Testis (tissue), 3 donors: ENCODE measurements around the gene FBXW4. TPM values are rescaled to one million over a fixed set of nuclear protein-coding genes. Genes with fewer than 3 reads are reported as not detected.
"Not testable (repeated sequence)": the region's sequence is repeated elsewhere in the genome, so short reads cannot be mapped to it uniquely, and the experiment has no call there.

Source experiments
- DNase-seq: peaks from one replicate; pipeline ENCODE4 v3.0.0-alpha.2; 2019
- H3K27ac ChIP-seq, 2 donors: fragments of 200-600 bp; sonication (generic); one replicate each; pipeline ENCODE4 v1.5.1; 2019
- H3K27me3 ChIP-seq: fragments of 200-600 bp; sonication (generic); one replicate; pipeline ENCODE4 v1.5.1; 2019
- H3K36me3 ChIP-seq: fragments of 200-600 bp; sonication (generic); one replicate; pipeline ENCODE4 v1.5.1; 2017; ENCODE audit warnings: low read depth; ENCODE audit errors: missing control alignments
- H3K4me1 ChIP-seq: fragments of 200-600 bp; sonication (generic); one replicate; pipeline ENCODE4 v1.5.1; 2019
- H3K4me3 ChIP-seq, 2 donors: fragments of 200-600 bp; sonication (generic); one replicate each; pipeline ENCODE4 v1.5.1; 2017 to 2019
- H3K9me3 ChIP-seq: fragments of 200-600 bp; sonication (generic); one replicate; pipeline ENCODE4 v1.5.1; 2017
- CTCF ChIP-seq, 3 experiments: fragments of 450-650 bp in 2 of 3; fragments of 200-600 bp in 1 of 3; sonication (generic) in 1 of 3; IDR thresholded peaks; one replicate each; pipeline ENCODE4 v1.5.1; 2016 to 2019; ENCODE audit warnings: antibody characterized with exemption in 3 of 3, mild to moderate bottlenecking in 2 of 3, moderate library complexity in 1 of 3
- POLR2A ChIP-seq: fragments of 450-650 bp; IDR thresholded peaks from one replicate; pipeline ENCODE4 v1.6.1; 2017; ENCODE audit warnings: antibody characterized with exemption, mild to moderate bottlenecking, moderate library complexity
- WGBS, 2 donors: methylation state at CpG; one replicate each; pipeline ENCODE4 v1.1.5; 2018; 5-methylcytosine and 5-hydroxymethylcytosine counted together
- intact Hi-C: fragments of 100-400 bp; cut with DNase I; formaldehyde crosslinking; loops from one replicate; pipeline ENCODE4 v1.15.1; 2023; ENCODE audit warnings: low total_unique reads
- polyA plus RNA-seq: library from polyadenylated mRNA; stranded (reverse); fragments of 350-450 nt; fragmentation: Illumina TruSeq; extraction: RNeasy Lipid Tissue Mini Kit (QIAGEN cat#74804); gene quantifications from one replicate; pipeline ENCODE4 v1.2.3, GENCODE V29; 2014; ENCODE audit warnings: low read depth, low replicate concordance; ENCODE audit not compliant: insufficient read depth
- total RNA-seq, 2 donors: library from RNA; depleted of rRNA; stranded (reverse); fragments of >200 nt; gene quantifications; one replicate each; pipeline ENCODE4 v1.2.3, GENCODE V29; 2016

FBXW4 gene
- total and polyA plus RNA-seq, 3 donors from 2014 or later, result 49.0 to 76.1 (median 62.5) TPM

GRCh38 chr10:101643546-101643945, 51.4 kb downstream of the FBXW4 start:
- intact Hi-C loops, result no loop called here
- WGBS, 2 donors, result 81 to 85% methylated on average over 3 of the region's 3 CpGs
- Histone ChIP-seq H3K4me1 (no peaks in the 10 kb centered on the region), H3K36me3 (no peaks in the 10 kb centered on the region), H3K4me3 (no peak overlapping the region), H3K27me3 (no peaks in the 10 kb centered on the region), H3K27ac (no peak overlapping the region), H3K9me3 (no peaks in the 10 kb centered on the region)
- TF ChIP-seq POLR2A (no peak), CTCF (IDR thresholded peaks at IDR 0.05) (no peak)
- no peak for DNase-seq

GRCh38 chr10:101639141-101639900, 55.6 kb downstream of the FBXW4 start:
- intact Hi-C loops, result no loop called here
- Histone ChIP-seq H3K36me3 (no peaks in the 10 kb centered on the region), H3K27me3 (no peaks in the 10 kb centered on the region), H3K4me1 (no peaks in the 10 kb centered on the region), H3K9me3 (no peaks in the 10 kb centered on the region), H3K4me3 (no peak overlapping the region), H3K27ac (no peak overlapping the region)
- 92 to 98% methylated on average over 2 of the region's 2 CpGs for WGBS, 2 donors
- TF ChIP-seq CTCF (IDR thresholded peaks at IDR 0.05) (no peak), POLR2A (no peak)
- DNase-seq, result no peak

- WGBS, 2 donors, result 95% methylated on average over 4 of the region's 4 CpGs
- DNase-seq, H3K9me3 ChIP-seq, H3K27me3 ChIP-seq, H3K4me3 ChIP-seq, H3K27ac ChIP-seq, H3K4me1 ChIP-seq, H3K36me3 ChIP-seq, intact Hi-C loops: not testable (repeated sequence)
These were observed 61.5 kb downstream of the FBXW4 start for GRCh38 chr10:101633510-101633909.

- intact Hi-C loops, result no loop called here
- Histone ChIP-seq H3K36me3 (no peaks in the 10 kb centered on the region), H3K4me3 (no peak overlapping the region), H3K4me1 (peaks cover 8% of the 10 kb centered on the region), H3K27me3 (no peaks in the 10 kb centered on the region), H3K9me3 (no peaks in the 10 kb centered on the region), H3K27ac (no peak overlapping the region)
- peak; percentile 76 for DNase-seq
- TF ChIP-seq CTCF (IDR thresholded peaks at IDR 0.05) (no peak), POLR2A (no peak)
- WGBS, 2 donors, result 69 to 74% methylated on average over 8 of the region's 8 CpGs
These were observed 63.0 kb downstream of the FBXW4 start for GRCh38 chr10:101631821-101632475.

- WGBS, 2 donors, result 96 to 100% methylated on average over 1 of the region's 1 CpG
- Histone ChIP-seq H3K27me3 (no peaks in the 10 kb centered on the region), H3K36me3 (no peaks in the 10 kb centered on the region), H3K4me3 (no peak overlapping the region), H3K4me1 (peaks cover 8% of the 10 kb centered on the region), H3K9me3 (no peaks in the 10 kb centered on the region), H3K27ac (no peak overlapping the region)
- DNase-seq, result no peak
- TF ChIP-seq CTCF (IDR thresholded peaks at IDR 0.05) (no peak), POLR2A (no peak)
- intact Hi-C loops, result no loop called here
These were observed 64.4 kb downstream of the FBXW4 start for GRCh38 chr10:101630633-101630920.
